Measurements from ENCODE around the gene PLAAT5.

DNA sequence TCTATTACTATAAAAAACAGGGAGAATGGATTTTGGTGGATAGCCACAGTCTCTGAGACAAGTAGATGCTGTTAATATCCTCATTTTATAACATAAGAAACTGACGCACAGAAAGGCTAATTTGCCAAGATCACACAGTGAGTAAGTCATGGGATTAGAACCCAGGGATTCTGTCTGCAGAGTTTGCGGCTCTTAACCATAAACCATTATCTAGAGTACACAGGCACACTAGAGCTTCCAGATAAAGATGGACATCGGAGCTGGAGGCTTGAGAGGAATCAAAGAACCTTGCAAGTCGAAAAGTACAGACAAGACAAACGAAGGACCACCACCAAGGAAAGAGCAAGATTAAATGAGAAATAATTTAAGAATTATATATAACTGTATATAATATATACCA lies 26.2 kb upstream of the PLAAT5 start:
- TF ChIP-seq EZH2 (IDR thresholded peaks at IDR 0.05; ENCODE audit: borderline replicate concordance, low read depth, low read length, poor library complexity, severe bottlenecking): no peak
- TF ChIP-seq, protein P1, sequence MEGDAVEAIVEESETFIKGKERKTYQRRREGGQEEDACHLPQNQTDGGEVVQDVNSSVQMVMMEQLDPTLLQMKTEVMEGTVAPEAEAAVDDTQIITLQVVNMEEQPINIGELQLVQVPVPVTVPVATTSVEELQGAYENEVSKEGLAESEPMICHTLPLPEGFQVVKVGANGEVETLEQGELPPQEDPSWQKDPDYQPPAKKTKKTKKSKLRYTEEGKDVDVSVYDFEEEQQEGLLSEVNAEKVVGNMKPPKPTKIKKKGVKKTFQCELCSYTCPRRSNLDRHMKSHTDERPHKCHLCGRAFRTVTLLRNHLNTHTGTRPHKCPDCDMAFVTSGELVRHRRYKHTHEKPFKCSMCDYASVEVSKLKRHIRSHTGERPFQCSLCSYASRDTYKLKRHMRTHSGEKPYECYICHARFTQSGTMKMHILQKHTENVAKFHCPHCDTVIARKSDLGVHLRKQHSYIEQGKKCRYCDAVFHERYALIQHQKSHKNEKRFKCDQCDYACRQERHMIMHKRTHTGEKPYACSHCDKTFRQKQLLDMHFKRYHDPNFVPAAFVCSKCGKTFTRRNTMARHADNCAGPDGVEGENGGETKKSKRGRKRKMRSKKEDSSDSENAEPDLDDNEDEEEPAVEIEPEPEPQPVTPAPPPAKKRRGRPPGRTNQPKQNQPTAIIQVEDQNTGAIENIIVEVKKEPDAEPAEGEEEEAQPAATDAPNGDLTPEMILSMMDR (conservative IDR thresholded peaks at IDR 0.05; ENCODE audit: low read depth, low read length): no peak
